T-helper 22 cell (primary cell): ENCODE data around the gene SF3A2.

Experiments
- DNase-seq: peaks from one replicate; pipeline ENCODE4 v3.0.0-alpha.2; 2020; ENCODE audit warnings: low read depth

Gene SF3A2

GRCh38 chr19:2291185-2291751 is 54.6 kb downstream of the SF3A2 start:
- no peak for DNase-seq

- DNase-seq: no peak
These were observed 58.2 kb downstream of the SF3A2 start for GRCh38 chr19:2294687-2295335.

- DNase-seq: no peak
These were observed 59.5 kb downstream of the SF3A2 start for GRCh38 chr19:2296141-2296540.
